SK-N-SH (cell line): Measurements from ENCODE around the gene TMPRSS5. TPM values are rescaled to one million over a fixed set of nuclear protein-coding genes. Genes with fewer than 3 reads are reported as not detected.

Experiments used
- CTCF ChIA-PET: fragments of 300-600, 350-600 bp; formaldehyde crosslinking; extraction: SDS; loops from one replicate; lab custom pipeline; 2021; lab: Yijun Ruan, JAX
- POLR2A ChIA-PET: fragments of 350-600 bp; sonication (Branson Sonifier 250); formaldehyde crosslinking; extraction: SDS; loops from one replicate; lab custom pipeline; 2020; ENCODE audit warnings: antibody characterized with exemption, inconsistent platforms; lab: Yijun Ruan, JAX
- DNase-seq: peaks from one replicate; pipeline ENCODE4 v3.0.0; 2012
- H2AFZ ChIP-seq: fragments of 200-600 bp; sonication (generic); 2 replicates; pipeline ENCODE4 v1.8.1; 2016; ENCODE audit warnings: antibody characterized with exemption, mild to moderate bottlenecking, low read depth
- H3F3A ChIP-seq: fragments of 200-600 bp; sonication (generic); replicated peaks from 2 replicates; pipeline ENCODE3; 2016; ENCODE audit warnings: antibody characterized with exemption, mild to moderate bottlenecking; ENCODE audit not compliant: insufficient read depth
- H3K27ac ChIP-seq, 2 experiments: fragments of 200-500 bp in 1 of 2; fragments of 200-600 bp in 1 of 2; sonication (Bioruptor generic) in 1 of 2; sonication (generic), shearing (Covaris generic) in 1 of 2; 2 replicates each; pipeline versions ENCODE4 v1.5.1 to v1.6.1; 2014 to 2016; ENCODE audit warnings: low read depth in 2 of 2, inconsistent platforms in 1 of 2, low read length in 1 of 2, mild to moderate bottlenecking in 1 of 2, mixed read lengths in 1 of 2
- H3K27me3 ChIP-seq: fragments of 200-600 bp; sonication (generic), shearing (Covaris generic); 2 replicates; pipeline ENCODE4 v1.6.1; 2016; ENCODE audit warnings: mixed run types; ENCODE audit not compliant: insufficient read depth
- H3K36me3 ChIP-seq, 2 experiments: fragments of 200-500 bp in 1 of 2; fragments of 200-600 bp in 1 of 2; sonication (Bioruptor generic) in 1 of 2; sonication (generic) in 1 of 2; replicated peaks in 1 of 2; 2 replicates each; pipeline versions ENCODE3 to v1.5.1; 2014 to 2016; ENCODE audit warnings: low read length in 1 of 2, mild to moderate bottlenecking in 1 of 2; ENCODE audit not compliant: insufficient read depth in 2 of 2, control insufficient read depth in 1 of 2
- H3K4me1 ChIP-seq, 2 experiments: fragments of 200-500 bp in 1 of 2; fragments of 200-600 bp in 1 of 2; sonication (Bioruptor generic) in 1 of 2; sonication (generic), shearing (Covaris generic) in 1 of 2; 2 replicates each; pipeline versions ENCODE4 v1.5.1 to v1.6.1; 2014 to 2016; ENCODE audit warnings: low read depth in 1 of 2, low read length in 1 of 2, mixed run types in 1 of 2; ENCODE audit not compliant: insufficient read depth in 2 of 2, control insufficient read depth in 1 of 2
- H3K4me2 ChIP-seq: fragments of 200-600 bp; sonication (generic), shearing (Covaris generic); 2 replicates; pipeline ENCODE4 v1.6.1; 2017; ENCODE audit warnings: mixed run types
- H3K4me3 ChIP-seq, 2 experiments: fragments of 200-500 bp in 1 of 2; fragments of 200-600 bp in 1 of 2; sonication (Bioruptor generic) in 1 of 2; sonication (generic), shearing (Covaris generic) in 1 of 2; 2 replicates each; pipeline versions ENCODE4 v1.5.1 to v1.8.1; 2014 to 2016; ENCODE audit warnings: low read depth in 2 of 2, inconsistent platforms in 1 of 2, low read length in 1 of 2, mild to moderate bottlenecking in 1 of 2, mixed read lengths in 1 of 2, moderate library complexity in 1 of 2
- H3K79me2 ChIP-seq: fragments of 200-600 bp; sonication (generic); 2 replicates; pipeline ENCODE4 v1.8.1; 2017; ENCODE audit warnings: mild to moderate bottlenecking; ENCODE audit not compliant: insufficient read depth
- H3K9ac ChIP-seq: fragments of 200-600 bp; sonication (generic); 2 replicates; pipeline ENCODE4 v1.6.1; 2017; ENCODE audit warnings: mixed run types
- H3K9me2 ChIP-seq: fragments of 200-600 bp; sonication (generic); 2 replicates; pipeline ENCODE4 v1.6.1; 2017; ENCODE audit warnings: mixed run types
- H3K9me3 ChIP-seq: fragments of 200-600 bp; sonication (generic); 2 replicates; pipeline ENCODE4 v1.6.1; 2017; ENCODE audit warnings: mixed run types, mild to moderate bottlenecking, moderate library complexity
- H4K20me1 ChIP-seq: fragments of 200-600 bp; sonication (generic); 2 replicates; pipeline ENCODE4 v1.6.1; 2017; ENCODE audit warnings: mild to moderate bottlenecking, mixed run types; ENCODE audit not compliant: insufficient read depth
- CHD2 ChIP-seq: fragments of 150-350 bp; IDR thresholded peaks from 2 replicates; pipeline ENCODE4 v1.6.1; 2018; ENCODE audit warnings: low read length; ENCODE audit not compliant: partially characterized antibody
- EZH2phosphoT487 ChIP-seq: fragments of 200-600 bp; sonication (generic); IDR thresholded peaks from 2 replicates; pipeline ENCODE4 v1.6.1; 2017; ENCODE audit warnings: low read depth, mixed run types, mild to moderate bottlenecking, antibody characterized with exemption, moderate library complexity, borderline replicate concordance
- FOSL2 ChIP-seq: IDR thresholded peaks from 2 replicates; pipeline ENCODE4 v1.4.0; 2012; ENCODE audit warnings: low read depth, mild to moderate bottlenecking, moderate library complexity, borderline replicate concordance
- GABPA ChIP-seq: IDR thresholded peaks from 2 replicates; pipeline ENCODE4 v1.4.0; 2012; ENCODE audit warnings: low read depth, mild to moderate bottlenecking
- GATA2 ChIP-seq: sonication (generic); formaldehyde crosslinking; IDR thresholded peaks from 2 replicates; pipeline ENCODE4 v1.5.0; 2020; ENCODE audit warnings: mild to moderate bottlenecking, missing genetic modification reagents
- MEF2A ChIP-seq: IDR thresholded peaks from 2 replicates; pipeline ENCODE4 v1.4.0; 2012; ENCODE audit warnings: low read depth, borderline replicate concordance
- MXI1 ChIP-seq: IDR thresholded peaks from 2 replicates; pipeline ENCODE4 v1.6.1; 2012; ENCODE audit warnings: mild to moderate bottlenecking, low read depth, low read length, improper control_type of control experiment
- NFIC ChIP-seq: IDR thresholded peaks from 2 replicates; pipeline ENCODE4 v1.4.0; 2012; ENCODE audit warnings: borderline replicate concordance
- NRF1 ChIP-seq: IDR thresholded peaks from 2 replicates; pipeline ENCODE4 v1.6.1; 2012; ENCODE audit warnings: low read depth, mild to moderate bottlenecking, low read length
- RAD21 ChIP-seq: IDR thresholded peaks from 2 replicates; pipeline ENCODE4 v1.6.1; 2012; ENCODE audit warnings: mild to moderate bottlenecking, low read length
- RCOR1 ChIP-seq: fragments of 150-350 bp; IDR thresholded peaks from 2 replicates; pipeline ENCODE4 v1.6.1; 2017; ENCODE audit warnings: antibody characterized with exemption, low read length
- SIN3A ChIP-seq: IDR thresholded peaks from 2 replicates; pipeline ENCODE4 v1.6.1; 2012; ENCODE audit warnings: low read depth, mild to moderate bottlenecking, low read length, moderate library complexity, borderline replicate concordance
- SMC3 ChIP-seq: IDR thresholded peaks from 2 replicates; pipeline ENCODE4 v1.6.1; 2012; ENCODE audit warnings: low read depth, low read length, improper control_type of control experiment
- TAF1 ChIP-seq: IDR thresholded peaks from 2 replicates; pipeline ENCODE4 v1.6.1; 2012; ENCODE audit warnings: low read depth, mild to moderate bottlenecking, low read length, moderate library complexity, borderline replicate concordance
- TCF12 ChIP-seq: IDR thresholded peaks from 2 replicates; pipeline ENCODE4 v1.4.0; 2012
- TEAD4 ChIP-seq: IDR thresholded peaks from 2 replicates; pipeline ENCODE4 v1.4.0; 2012; ENCODE audit warnings: mild to moderate bottlenecking, borderline replicate concordance; ENCODE audit not compliant: insufficient read depth
- YY1 ChIP-seq: IDR thresholded peaks from 2 replicates; pipeline ENCODE4 v1.4.0; 2012; ENCODE audit warnings: low read depth, mild to moderate bottlenecking
- WGBS: methylation state at CpG from one replicate; pipeline ENCODE4 v1.1.6; 2017; ENCODE audit warnings: low lambda C conversion rate; 5-methylcytosine and 5-hydroxymethylcytosine counted together
- polyA plus RNA-seq, 3 experiments: library from polyadenylated mRNA; depleted of rRNA; stranded (reverse); fragments of >200 nt; gene quantifications; 2 replicates each; pipeline ENCODE4 v1.2.3, GENCODE V29; 2012
- TF ChIP-seq, protein P1 (sequence below): IDR thresholded peaks from 2 replicates; pipeline ENCODE4 v1.4.0; 2012; ENCODE audit warnings: low read depth
- TF ChIP-seq, protein P2 (sequence below): IDR thresholded peaks from 2 replicates; pipeline ENCODE4; 2012
- TF ChIP-seq, protein P3 (sequence below): fragments of 200-600 bp; sonication (generic); IDR thresholded peaks from 2 replicates; pipeline ENCODE4 v1.6.1; 2017; ENCODE audit warnings: antibody characterized with exemption, mild to moderate bottlenecking, moderate library complexity
- TF ChIP-seq, protein P4 (sequence below): IDR thresholded peaks from 2 replicates; pipeline ENCODE4 v1.4.0; 2012; ENCODE audit warnings: low read depth, borderline replicate concordance

Gene TMPRSS5
- polyA plus RNA-seq, 1 of the 3 experiments (the other 2 are of a cell fraction) = 0.28 TPM

DNA sequence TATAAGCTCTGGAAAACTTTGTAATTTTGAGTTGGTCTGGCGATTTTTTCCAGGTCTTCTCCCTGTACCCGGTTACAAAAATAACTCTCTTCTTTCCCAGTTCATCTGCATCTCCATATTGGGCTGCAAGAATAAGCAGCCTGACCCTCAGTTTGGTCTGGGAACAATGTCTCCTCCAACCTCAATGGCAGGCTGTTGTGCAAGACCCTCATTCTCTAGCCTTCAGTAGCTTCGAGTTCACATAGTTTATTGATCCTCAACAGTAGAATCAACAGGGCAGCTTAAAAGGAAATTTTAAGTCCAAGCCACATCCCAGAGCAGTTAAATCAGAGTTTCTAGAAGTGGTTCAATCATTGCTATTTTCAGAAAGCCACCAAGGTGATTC, 35.3 kb downstream of the TMPRSS5 start:
- Histone ChIP-seq H3K27ac (no peak overlapping the region), H3K9me3 (no peaks in the 10 kb centered on the region; the same call in 1 of the 2 replicates), H3K36me3 (no peaks in the 10 kb centered on the region), H3K4me3 (no peak overlapping the region), H4K20me1 (no peaks in the 10 kb centered on the region), H3K27me3 (no peaks in the 10 kb centered on the region), H3F3A (no peaks in the 10 kb centered on the region), H2AFZ (no peak overlapping the region), H3K79me2 (no peaks in the 10 kb centered on the region), H3K4me2 (no peak overlapping the region), H3K9me2 (no peaks in the 10 kb centered on the region), H3K4me1 (peaks cover 6 to 9% of the 10 kb centered on the region in 2 experiments; a peak in 2 of 4 replicates), H3K9ac (no peak overlapping the region)
- TF ChIP-seq MEF2A (no peak), NFIC (no peak), EZH2phosphoT487 (no peak), RAD21 (no peak), SMC3 (no peak), YY1 (no peak), TAF1 (no peak), MXI1 (no peak)
- ChIA-PET POLR2A (no interaction called here), CTCF (interaction anchor here (1.2 kb wide), 1 partner anchor 18 kb away, joined by 4 read pairs; no protein-coding TSS in a partner anchor)
- 17% methylated on average over 3 of the region's 3 CpGs for WGBS
- no peak for DNase-seq

DNA sequence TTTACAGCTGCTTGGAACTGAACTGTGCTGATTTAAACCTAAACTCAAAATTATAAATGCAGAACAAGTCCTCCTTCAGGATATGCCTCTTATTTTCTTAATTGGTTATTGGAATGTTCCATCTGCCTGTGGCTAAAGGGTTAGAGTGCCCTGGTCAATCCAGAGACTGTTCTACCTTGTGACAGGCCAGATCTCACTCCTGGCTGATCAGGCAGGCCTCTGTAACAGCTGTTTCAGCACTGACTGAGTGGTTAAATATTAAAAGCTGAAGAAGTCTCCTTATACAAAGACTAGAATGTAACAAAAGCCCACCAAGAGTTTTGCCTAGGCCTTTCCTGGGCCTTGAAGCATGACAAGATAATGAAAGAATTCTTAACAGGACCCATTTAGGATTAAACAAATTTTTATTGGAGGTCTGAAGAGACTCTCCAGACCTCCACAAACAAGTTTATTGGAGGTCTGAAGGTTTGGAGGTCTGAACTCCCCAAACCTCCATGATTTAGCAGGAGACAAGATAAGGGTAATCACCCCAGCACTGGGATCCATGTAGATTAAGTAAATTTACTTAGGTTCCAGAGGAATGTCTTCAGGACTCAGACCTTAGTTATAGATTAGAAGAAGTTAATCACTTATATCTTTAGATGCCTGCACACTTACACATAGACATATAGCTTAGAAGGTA, 35.8 kb downstream of the TMPRSS5 start:
- no peak for DNase-seq
- POLR2A ChIA-PET = no interaction called here
- no peak overlapping the region for H3K9ac ChIP-seq
- H3K4me2 ChIP-seq = no peak overlapping the region
- no peaks in the 10 kb centered on the region; the same call in 1 of the 2 replicates for H3K9me3 ChIP-seq
- no peaks in the 10 kb centered on the region for H3K36me3 ChIP-seq
- no peak overlapping the region for H2AFZ ChIP-seq
- H4K20me1 ChIP-seq = no peaks in the 10 kb centered on the region
- no peak overlapping the region for H3K27ac ChIP-seq
- no peaks in the 10 kb centered on the region for H3K27me3 ChIP-seq
- H3K4me3 ChIP-seq = no peak overlapping the region
- no peaks in the 10 kb centered on the region for H3K9me2 ChIP-seq
- no peaks in the 10 kb centered on the region for H3F3A ChIP-seq
- no peaks in the 10 kb centered on the region for H3K79me2 ChIP-seq
- no peak for TF ChIP-seq CHD2
- TF ChIP-seq GATA2 (CRISPR knock-in tag) = no peak
- TF ChIP-seq TEAD4 = no peak
- no peak for TF ChIP-seq RCOR1
- TF ChIP-seq FOSL2 = no peak
- TF ChIP-seq SIN3A = no peak
- TF ChIP-seq, protein P1, sequence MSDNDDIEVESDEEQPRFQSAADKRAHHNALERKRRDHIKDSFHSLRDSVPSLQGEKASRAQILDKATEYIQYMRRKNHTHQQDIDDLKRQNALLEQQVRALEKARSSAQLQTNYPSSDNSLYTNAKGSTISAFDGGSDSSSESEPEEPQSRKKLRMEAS = no peak
- TF ChIP-seq GABPA = no peak
- TF ChIP-seq, protein P2, sequence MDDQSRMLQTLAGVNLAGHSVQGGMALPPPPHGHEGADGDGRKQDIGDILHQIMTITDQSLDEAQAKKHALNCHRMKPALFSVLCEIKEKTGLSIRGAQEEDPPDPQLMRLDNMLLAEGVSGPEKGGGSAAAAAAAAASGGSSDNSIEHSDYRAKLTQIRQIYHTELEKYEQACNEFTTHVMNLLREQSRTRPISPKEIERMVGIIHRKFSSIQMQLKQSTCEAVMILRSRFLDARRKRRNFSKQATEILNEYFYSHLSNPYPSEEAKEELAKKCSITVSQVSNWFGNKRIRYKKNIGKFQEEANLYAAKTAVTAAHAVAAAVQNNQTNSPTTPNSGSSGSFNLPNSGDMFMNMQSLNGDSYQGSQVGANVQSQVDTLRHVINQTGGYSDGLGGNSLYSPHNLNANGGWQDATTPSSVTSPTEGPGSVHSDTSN = no peak
- no peak for TF ChIP-seq TAF1
- TF ChIP-seq, protein P3, sequence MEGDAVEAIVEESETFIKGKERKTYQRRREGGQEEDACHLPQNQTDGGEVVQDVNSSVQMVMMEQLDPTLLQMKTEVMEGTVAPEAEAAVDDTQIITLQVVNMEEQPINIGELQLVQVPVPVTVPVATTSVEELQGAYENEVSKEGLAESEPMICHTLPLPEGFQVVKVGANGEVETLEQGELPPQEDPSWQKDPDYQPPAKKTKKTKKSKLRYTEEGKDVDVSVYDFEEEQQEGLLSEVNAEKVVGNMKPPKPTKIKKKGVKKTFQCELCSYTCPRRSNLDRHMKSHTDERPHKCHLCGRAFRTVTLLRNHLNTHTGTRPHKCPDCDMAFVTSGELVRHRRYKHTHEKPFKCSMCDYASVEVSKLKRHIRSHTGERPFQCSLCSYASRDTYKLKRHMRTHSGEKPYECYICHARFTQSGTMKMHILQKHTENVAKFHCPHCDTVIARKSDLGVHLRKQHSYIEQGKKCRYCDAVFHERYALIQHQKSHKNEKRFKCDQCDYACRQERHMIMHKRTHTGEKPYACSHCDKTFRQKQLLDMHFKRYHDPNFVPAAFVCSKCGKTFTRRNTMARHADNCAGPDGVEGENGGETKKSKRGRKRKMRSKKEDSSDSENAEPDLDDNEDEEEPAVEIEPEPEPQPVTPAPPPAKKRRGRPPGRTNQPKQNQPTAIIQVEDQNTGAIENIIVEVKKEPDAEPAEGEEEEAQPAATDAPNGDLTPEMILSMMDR = no peak
- TF ChIP-seq YY1 = no peak
- no peak for TF ChIP-seq EZH2phosphoT487
- TF ChIP-seq, protein P4, sequence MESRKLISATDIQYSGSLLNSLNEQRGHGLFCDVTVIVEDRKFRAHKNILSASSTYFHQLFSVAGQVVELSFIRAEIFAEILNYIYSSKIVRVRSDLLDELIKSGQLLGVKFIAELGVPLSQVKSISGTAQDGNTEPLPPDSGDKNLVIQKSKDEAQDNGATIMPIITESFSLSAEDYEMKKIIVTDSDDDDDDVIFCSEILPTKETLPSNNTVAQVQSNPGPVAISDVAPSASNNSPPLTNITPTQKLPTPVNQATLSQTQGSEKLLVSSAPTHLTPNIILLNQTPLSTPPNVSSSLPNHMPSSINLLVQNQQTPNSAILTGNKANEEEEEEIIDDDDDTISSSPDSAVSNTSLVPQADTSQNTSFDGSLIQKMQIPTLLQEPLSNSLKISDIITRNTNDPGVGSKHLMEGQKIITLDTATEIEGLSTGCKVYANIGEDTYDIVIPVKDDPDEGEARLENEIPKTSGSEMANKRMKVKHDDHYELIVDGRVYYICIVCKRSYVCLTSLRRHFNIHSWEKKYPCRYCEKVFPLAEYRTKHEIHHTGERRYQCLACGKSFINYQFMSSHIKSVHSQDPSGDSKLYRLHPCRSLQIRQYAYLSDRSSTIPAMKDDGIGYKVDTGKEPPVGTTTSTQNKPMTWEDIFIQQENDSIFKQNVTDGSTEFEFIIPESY = no peak
- no peak for TF ChIP-seq NRF1
- no peak for TF ChIP-seq TCF12
- no peak for TF ChIP-seq MEF2A
- TF ChIP-seq, all 33 proteins: peak for 0
- CTCF ChIA-PET = interaction anchor here (1.2 kb wide), 1 partner anchor 17 kb away, joined by 4 read pairs; no protein-coding TSS in a partner anchor
- peaks cover 5 to 6% of the 10 kb centered on the region in 2 experiments; a peak in 2 of 4 replicates for H3K4me1 ChIP-seq
